ENCODE data around the gene PHF21B.

GRCh38 chr22:44888491-44889254 lies 121.1 kb downstream of the PHF21B start:
- TF ChIP-seq CTCF (conservative IDR thresholded peaks at IDR 0.05 in 1 of 2, IDR thresholded peaks at IDR 0.05 in 1 of 2; ENCODE audit: extremely low read depth in 1 of 2, insufficient read depth in 1 of 2, low read depth in 1 of 2, low read length in 2 of 2) (no peak), EZH2 (IDR thresholded peaks at IDR 0.05; ENCODE audit: borderline replicate concordance, low read length) (no peak)
